Neural cell (in vitro differentiated cells): ENCODE data around the gene ATP5PD.

Experiments
- CTCF ChIP-seq: fragments of 450-650 bp; IDR thresholded peaks from 2 replicates; pipeline ENCODE4 v1.5.1; 2014; ENCODE audit warnings: antibody characterized with exemption, mild to moderate bottlenecking, moderate library complexity; ENCODE audit not compliant: poor library complexity, severe bottlenecking
- EP300 ChIP-seq: fragments of 450-650 bp; conservative IDR thresholded peaks from 2 replicates; pipeline ENCODE4 v1.6.1; 2014; ENCODE audit warnings: antibody characterized with exemption, mild to moderate bottlenecking, moderate library complexity; ENCODE audit not compliant: poor library complexity, severe bottlenecking
- EZH2 ChIP-seq: fragments of 200-600, 300-800 bp; shearing (Covaris generic), sonication (generic); IDR thresholded peaks from 2 replicates; pipeline ENCODE4 v1.6.1; 2014; ENCODE audit warnings: antibody characterized with exemption, low read length, borderline replicate concordance, mild to moderate bottlenecking; ENCODE audit not compliant: insufficient read depth, poor library complexity, severe bottlenecking
- MXI1 ChIP-seq: fragments of 450-650 bp; conservative IDR thresholded peaks from 2 replicates; pipeline ENCODE4 v1.6.1; 2014; ENCODE audit warnings: antibody characterized with exemption, mild to moderate bottlenecking; ENCODE audit not compliant: poor library complexity, severe bottlenecking
- POLR2AphosphoS5 ChIP-seq: IDR thresholded peaks from 2 replicates; pipeline ENCODE4 v1.6.1; 2012
- REST ChIP-seq: IDR thresholded peaks from 2 replicates; pipeline ENCODE4 v1.6.1; 2012; ENCODE audit warnings: borderline replicate concordance
- SMC3 ChIP-seq: fragments of 450-650 bp; conservative IDR thresholded peaks from 2 replicates; pipeline ENCODE4 v1.6.1; 2014; ENCODE audit warnings: antibody characterized with exemption, mild to moderate bottlenecking, moderate library complexity; ENCODE audit not compliant: poor library complexity
- TAF1 ChIP-seq: IDR thresholded peaks from 2 replicates; pipeline ENCODE4 v1.6.1; 2012; ENCODE audit warnings: low read depth

- TF ChIP-seq CTCF (no peak), POLR2AphosphoS5 (no peak), REST (no peak), TAF1 (no peak), EZH2 (no peak), SMC3 (no peak), EP300 (no peak), MXI1 (no peak)
These were observed 23.0 kb upstream of the ATP5PD start for GRCh38 chr17:75069783-75070182.
